K562 (cell line): ENCODE results near the gene CEP290. TPM values are rescaled to one million over a fixed set of nuclear protein-coding genes. Genes with fewer than 3 reads are reported as not detected.
A peak's percentile ranks its signal among the peaks of the same experiment; 100 is the strongest.

Experiments
- ATAC-seq: fragments of 200-7000 bp; cut with Tn5 transposase; 3 replicates; pipeline ENCODE4 v1.9.1; 2020; ENCODE audit warnings: moderate library complexity
- BruUV-seq: library from RNA; stranded (reverse); fragments of 400-500 nt; replicated peaks from 2 replicates; lab custom pipeline; 2021; lab: Mats Ljungman, UMichigan
- CTCF ChIA-PET: fragments of 300-600 bp; formaldehyde crosslinking; extraction: SDS; loops from one replicate; lab custom pipeline; 2021; ENCODE audit warnings: low intra/inter-chr PET ratio; lab: Yijun Ruan, JAX
- POLR2A ChIA-PET: fragments of 300-600, 350-650 bp; sonication (Branson Sonifier 250); formaldehyde crosslinking; extraction: SDS; loops from one replicate; lab custom pipeline; 2021; ENCODE audit warnings: antibody characterized with exemption, inconsistent platforms; lab: Yijun Ruan, JAX
- DNase-seq, 4 experiments: peaks; one replicate each; pipeline versions ENCODE4 v3.0.0 to v3.0.0-alpha.2; 2011 to 2018; ENCODE audit warnings: low spot score in 3 of 4, mixed read lengths in 3 of 4; ENCODE audit errors: extremely low read depth in 1 of 4
- FAIRE-seq: peaks from 2 replicates; lab custom pipeline; 2011; peaks lifted over from hg19 to GRCh38; lab: Jason Lieb, UNC
- H2AFZ ChIP-seq: 2 replicates; pipeline ENCODE4 v1.6.0; 2011; ENCODE audit warnings: low read depth, low read length, control low read depth, inconsistent platforms
- H3K27ac ChIP-seq: fragments of 200-600 bp; 3 replicates; pipeline ENCODE4 v1.8.0; 2011; ENCODE audit warnings: low read depth, mild to moderate bottlenecking, control low read depth, inconsistent platforms, low read length, moderate library complexity, mixed read lengths; ENCODE audit errors: extremely low read depth
- H3K27me3 ChIP-seq, 2 experiments: fragments of 300-600 bp in 1 of 2; 2 replicates in 1 of 2; 3 replicates in 1 of 2; pipeline versions ENCODE4 v1.6.0 to v1.8.0; 2011; ENCODE audit warnings: inconsistent platforms in 2 of 2, low read length in 2 of 2, mild to moderate bottlenecking in 1 of 2, mixed read lengths in 1 of 2, moderate library complexity in 1 of 2; ENCODE audit not compliant: control insufficient read depth in 2 of 2, insufficient read depth in 2 of 2
- H3K36me3 ChIP-seq: fragments of 300-600 bp; 3 replicates; pipeline ENCODE4 v1.8.0; 2011; ENCODE audit warnings: mild to moderate bottlenecking, low read length, inconsistent platforms; ENCODE audit not compliant: control insufficient read depth, insufficient read depth
- H3K4me1 ChIP-seq, 2 experiments: fragments of 200-600 bp in 1 of 2; replicated peaks in 1 of 2; 2 replicates in 1 of 2; 3 replicates in 1 of 2; pipeline versions ENCODE4 v1.5.1 to v1.8.0; 2011; ENCODE audit warnings: inconsistent platforms in 2 of 2, low read length in 2 of 2, mild to moderate bottlenecking in 1 of 2, mixed read lengths in 1 of 2, moderate library complexity in 1 of 2; ENCODE audit not compliant: control insufficient read depth in 2 of 2, insufficient read depth in 2 of 2
- H3K4me2 ChIP-seq: 2 replicates; pipeline ENCODE4 v1.6.1; 2011; ENCODE audit warnings: low read length, control low read depth, inconsistent platforms, mixed read lengths; ENCODE audit not compliant: insufficient read depth
- H3K4me3 ChIP-seq: fragments of 200-600 bp; sonication (generic), shearing (Covaris generic); 2 replicates; pipeline ENCODE4 v1.5.1; 2016; ENCODE audit warnings: control low read depth, inconsistent platforms
- H3K79me2 ChIP-seq: fragments of 200-600 bp; 3 replicates; pipeline ENCODE4 v1.8.0; 2011; ENCODE audit warnings: low read length, inconsistent platforms; ENCODE audit not compliant: control insufficient read depth, insufficient read depth
- H3K9ac ChIP-seq, 2 experiments: 2 replicates each; pipeline versions ENCODE4 v1.6.0 to v1.6.1; 2011; ENCODE audit warnings: low read depth in 2 of 2, low read length in 2 of 2, control low read depth in 1 of 2, inconsistent platforms in 1 of 2, mild to moderate bottlenecking in 1 of 2, mixed read lengths in 1 of 2; ENCODE audit not compliant: insufficient read depth in 1 of 2
- H3K9me1 ChIP-seq: one replicate; pipeline ENCODE4 v1.6.0; 2011; ENCODE audit warnings: inconsistent platforms, mild to moderate bottlenecking, low read length, moderate library complexity; ENCODE audit not compliant: control insufficient read depth, insufficient read depth
- H3K9me3 ChIP-seq: replicated peaks from 2 replicates; pipeline ENCODE4 v1.5.1; 2011; ENCODE audit warnings: low read depth, low read length, inconsistent platforms; ENCODE audit not compliant: control insufficient read depth, insufficient read depth
- H4K20me1 ChIP-seq: replicated peaks from 2 replicates; pipeline ENCODE4 v1.6.1; 2011; ENCODE audit warnings: low read length, inconsistent platforms, mixed read lengths; ENCODE audit not compliant: control insufficient read depth, insufficient read depth
- EP300 ChIP-seq: IDR thresholded peaks from 2 replicates; pipeline ENCODE4 v1.6.1; 2012; ENCODE audit warnings: low read length, improper control_type of control experiment
- FOXK1 ChIP-seq: sonication (generic); formaldehyde crosslinking; IDR thresholded peaks from 2 replicates; pipeline ENCODE4 v1.8.0; 2022; ENCODE audit warnings: missing genetic modification reagents, mild to moderate bottlenecking, borderline replicate concordance
- RAD21 ChIP-seq, 2 experiments: fragments of 250-450 bp in 1 of 2; fragments of 450-650 bp in 1 of 2; sonication (Bioruptor Pico) in 1 of 2; formaldehyde crosslinking in 1 of 2; IDR thresholded peaks in 1 of 2; conservative IDR thresholded peaks in 1 of 2; 2 replicates each; pipeline versions ENCODE4 v1.4.0 to v1.8.0; 2020 to 2022; ENCODE audit warnings: mild to moderate bottlenecking in 2 of 2, moderate library complexity in 1 of 2
- WGBS: fragments of 100-300 bp; shearing (Covaris generic); methylation state at CpG from one replicate; pipeline ENCODE4 v1.1.6; 2016; ENCODE audit warnings: low coverage, mixed read lengths; ENCODE audit not compliant: insufficient coverage; ENCODE audit errors: missing lambda C conversion rate; 5-methylcytosine and 5-hydroxymethylcytosine counted together
- in situ Hi-C: fragments of 300-500 bp; cut with MboI; formaldehyde crosslinking; loops from 4 replicates; pipeline ENCODE4 v1.15.0; 2018; ENCODE audit warnings: inconsistent platforms, mixed read lengths
- intact Hi-C: fragments of 100-400 bp; cut with micrococcal nuclease; formaldehyde crosslinking; loops from 2 replicates; pipeline ENCODE4 v1.14.2; 2022
- polyA plus RNA-seq, 8 experiments: library from polyadenylated mRNA; depleted of rRNA in 4 of 8; stranded (reverse) in 5 of 8; unstranded in 3 of 8; fragments of >200 nt; fragmentation: Nextera tagmentation in 2 of 8; fragmentation: Illumina TruSeq in 1 of 8; extraction: Ambion mirVana in 2 of 8; extraction: Trizol in 1 of 8; gene quantifications; 2 replicates each; pipeline versions ENCODE4 v1.2.1 to v1.2.3, GENCODE V29; 2011 to 2014; ENCODE audit warnings: inconsistent platforms in 1 of 8, missing spikeins in 1 of 8
- total RNA-seq, 7 experiments: library from RNA; depleted of rRNA in 6 of 7; stranded (reverse); fragments of >200 nt in 6 of 7; fragmentation: Illumina TruSeq in 2 of 7; extraction: Trizol in 2 of 7; gene quantifications; 2 replicates each; pipeline versions ENCODE4 v1.2.1 to v1.2.3, GENCODE V29; 2011 to 2021; ENCODE audit warnings: low replicate concordance in 1 of 7
- TF ChIP-seq, protein P1 (sequence below): sonication (generic); formaldehyde crosslinking; IDR thresholded peaks from 2 replicates; pipeline ENCODE4 v1.8.0; 2022; ENCODE audit warnings: mild to moderate bottlenecking, missing genetic modification reagents
- TF ChIP-seq, protein P2 (sequence below): fragments of 450-650 bp; formaldehyde crosslinking; IDR thresholded peaks from 2 replicates; pipeline ENCODE4 v1.4.0; 2020; ENCODE audit warnings: mild to moderate bottlenecking, moderate library complexity
- TF ChIP-seq, protein P3 (sequence below), 2 experiments: fragments of 450-650 bp; formaldehyde crosslinking in 1 of 2; IDR thresholded peaks; 2 replicates each; pipeline versions ENCODE4 v1.4.0 to v1.6.1; 2014 to 2020; ENCODE audit warnings: mild to moderate bottlenecking in 2 of 2, borderline replicate concordance in 1 of 2, low read depth in 1 of 2
- TF ChIP-seq, protein P4 (sequence below), 3 experiments: IDR thresholded peaks in 2 of 3; conservative IDR thresholded peaks in 1 of 3; 2 replicates each; pipeline ENCODE4 v1.5.1; 2011 to 2012; ENCODE audit warnings: low read length in 3 of 3, mild to moderate bottlenecking in 3 of 3, control low read depth in 2 of 3, improper control_type of control experiment in 1 of 3, inconsistent platforms in 1 of 3, low read depth in 1 of 3, mixed read lengths in 1 of 3, moderate library complexity in 1 of 3; ENCODE audit not compliant: insufficient read depth in 2 of 3

CEP290 gene
- total and polyA plus RNA-seq, 9 of the 15 experiments (the other 6 are each of a cell fraction or from before 2014, with no cell fraction given), result 7.2 to 19.4 (median 18.1) TPM

DNA sequence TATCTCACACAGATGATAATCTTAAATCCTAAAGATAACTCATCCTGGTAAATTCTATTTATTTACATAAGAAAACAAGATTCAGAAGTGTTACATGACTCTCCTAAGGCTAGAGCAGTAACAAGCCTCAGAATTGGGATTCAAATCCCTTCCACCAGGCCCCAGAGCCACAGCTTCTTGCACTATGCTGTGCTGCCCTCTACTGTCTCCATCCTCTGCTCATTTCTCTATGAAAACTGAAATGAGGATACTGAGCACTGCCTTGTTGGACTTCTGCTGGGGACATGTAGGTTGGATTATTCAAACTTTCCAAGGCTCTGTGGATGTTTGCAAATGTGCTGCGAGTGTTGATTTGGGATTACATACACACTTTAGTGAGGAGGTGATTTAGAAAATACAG is 89.2 kb downstream of the CEP290 start:
- Histone ChIP-seq H3K9me3 (peaks cover 1% of the 10 kb centered on the region; the same call in 1 of the 2 replicates), H3K36me3 (peaks cover 69% of the 10 kb centered on the region), H3K27me3 (no peaks in the 10 kb centered on the region), H2AFZ (no peak overlapping the region), H3K4me3 (no peak overlapping the region), H4K20me1 (no peaks in the 10 kb centered on the region), H3K4me2 (no peak overlapping the region), H3K4me1 (no peaks in the 10 kb centered on the region), H3K9ac (no peak overlapping the region), H3K79me2 (no peaks in the 10 kb centered on the region), H3K27ac (no peak overlapping the region), H3K9me1 (no peaks in the 10 kb centered on the region)
- FAIRE-seq (peak; percentile 79), DNase-seq (peak; percentile 15 to 56 (median 23)), ATAC-seq (peak; percentile 94)
- WGBS, result 36% methylated on average over 1 of the region's 1 CpG
- in situ Hi-C loops (no loop called here), intact Hi-C loops (no loop called here)
- ChIA-PET POLR2A (interaction anchor here (2.1 kb wide), 1 partner anchor 15 kb away, joined by 6 read pairs; no protein-coding TSS in a partner anchor), CTCF (no interaction called here)
- BruUV-seq, result no TSS peak
- TF ChIP-seq, protein P1, sequence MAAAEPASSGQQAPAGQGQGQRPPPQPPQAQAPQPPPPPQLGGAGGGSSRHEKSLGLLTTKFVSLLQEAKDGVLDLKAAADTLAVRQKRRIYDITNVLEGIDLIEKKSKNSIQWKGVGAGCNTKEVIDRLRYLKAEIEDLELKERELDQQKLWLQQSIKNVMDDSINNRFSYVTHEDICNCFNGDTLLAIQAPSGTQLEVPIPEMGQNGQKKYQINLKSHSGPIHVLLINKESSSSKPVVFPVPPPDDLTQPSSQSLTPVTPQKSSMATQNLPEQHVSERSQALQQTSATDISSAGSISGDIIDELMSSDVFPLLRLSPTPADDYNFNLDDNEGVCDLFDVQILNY (CRISPR knock-in tag), result no peak
- TF ChIP-seq, protein P2, sequence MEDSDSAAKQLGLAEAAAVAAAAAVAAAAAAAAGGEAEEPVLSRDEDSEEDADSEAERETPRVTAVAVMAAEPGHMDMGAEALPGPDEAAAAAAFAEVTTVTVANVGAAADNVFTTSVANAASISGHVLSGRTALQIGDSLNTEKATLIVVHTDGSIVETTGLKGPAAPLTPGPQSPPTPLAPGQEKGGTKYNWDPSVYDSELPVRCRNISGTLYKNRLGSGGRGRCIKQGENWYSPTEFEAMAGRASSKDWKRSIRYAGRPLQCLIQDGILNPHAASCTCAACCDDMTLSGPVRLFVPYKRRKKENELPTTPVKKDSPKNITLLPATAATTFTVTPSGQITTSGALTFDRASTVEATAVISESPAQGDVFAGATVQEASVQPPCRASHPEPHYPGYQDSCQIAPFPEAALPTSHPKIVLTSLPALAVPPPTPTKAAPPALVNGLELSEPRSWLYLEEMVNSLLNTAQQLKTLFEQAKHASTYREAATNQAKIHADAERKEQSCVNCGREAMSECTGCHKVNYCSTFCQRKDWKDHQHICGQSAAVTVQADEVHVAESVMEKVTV, result 0 out of 2 replicates have a peak, but pooled peaks have one; percentile 29
- no peak for TF ChIP-seq FOXK1
- TF ChIP-seq EP300, result no peak
- TF ChIP-seq, protein P3, sequence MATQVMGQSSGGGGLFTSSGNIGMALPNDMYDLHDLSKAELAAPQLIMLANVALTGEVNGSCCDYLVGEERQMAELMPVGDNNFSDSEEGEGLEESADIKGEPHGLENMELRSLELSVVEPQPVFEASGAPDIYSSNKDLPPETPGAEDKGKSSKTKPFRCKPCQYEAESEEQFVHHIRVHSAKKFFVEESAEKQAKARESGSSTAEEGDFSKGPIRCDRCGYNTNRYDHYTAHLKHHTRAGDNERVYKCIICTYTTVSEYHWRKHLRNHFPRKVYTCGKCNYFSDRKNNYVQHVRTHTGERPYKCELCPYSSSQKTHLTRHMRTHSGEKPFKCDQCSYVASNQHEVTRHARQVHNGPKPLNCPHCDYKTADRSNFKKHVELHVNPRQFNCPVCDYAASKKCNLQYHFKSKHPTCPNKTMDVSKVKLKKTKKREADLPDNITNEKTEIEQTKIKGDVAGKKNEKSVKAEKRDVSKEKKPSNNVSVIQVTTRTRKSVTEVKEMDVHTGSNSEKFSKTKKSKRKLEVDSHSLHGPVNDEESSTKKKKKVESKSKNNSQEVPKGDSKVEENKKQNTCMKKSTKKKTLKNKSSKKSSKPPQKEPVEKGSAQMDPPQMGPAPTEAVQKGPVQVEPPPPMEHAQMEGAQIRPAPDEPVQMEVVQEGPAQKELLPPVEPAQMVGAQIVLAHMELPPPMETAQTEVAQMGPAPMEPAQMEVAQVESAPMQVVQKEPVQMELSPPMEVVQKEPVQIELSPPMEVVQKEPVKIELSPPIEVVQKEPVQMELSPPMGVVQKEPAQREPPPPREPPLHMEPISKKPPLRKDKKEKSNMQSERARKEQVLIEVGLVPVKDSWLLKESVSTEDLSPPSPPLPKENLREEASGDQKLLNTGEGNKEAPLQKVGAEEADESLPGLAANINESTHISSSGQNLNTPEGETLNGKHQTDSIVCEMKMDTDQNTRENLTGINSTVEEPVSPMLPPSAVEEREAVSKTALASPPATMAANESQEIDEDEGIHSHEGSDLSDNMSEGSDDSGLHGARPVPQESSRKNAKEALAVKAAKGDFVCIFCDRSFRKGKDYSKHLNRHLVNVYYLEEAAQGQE (IDR thresholded peaks at IDR 0.05; ENCODE audit: borderline replicate concordance), result 0 out of 2 replicates have a peak, but pooled peaks have one; percentile 13
- TF ChIP-seq, protein P3 (CRISPR knock-in tag; IDR thresholded peaks at IDR 0.05; ENCODE audit: low read depth), result no peak
- TF ChIP-seq, protein P4, sequence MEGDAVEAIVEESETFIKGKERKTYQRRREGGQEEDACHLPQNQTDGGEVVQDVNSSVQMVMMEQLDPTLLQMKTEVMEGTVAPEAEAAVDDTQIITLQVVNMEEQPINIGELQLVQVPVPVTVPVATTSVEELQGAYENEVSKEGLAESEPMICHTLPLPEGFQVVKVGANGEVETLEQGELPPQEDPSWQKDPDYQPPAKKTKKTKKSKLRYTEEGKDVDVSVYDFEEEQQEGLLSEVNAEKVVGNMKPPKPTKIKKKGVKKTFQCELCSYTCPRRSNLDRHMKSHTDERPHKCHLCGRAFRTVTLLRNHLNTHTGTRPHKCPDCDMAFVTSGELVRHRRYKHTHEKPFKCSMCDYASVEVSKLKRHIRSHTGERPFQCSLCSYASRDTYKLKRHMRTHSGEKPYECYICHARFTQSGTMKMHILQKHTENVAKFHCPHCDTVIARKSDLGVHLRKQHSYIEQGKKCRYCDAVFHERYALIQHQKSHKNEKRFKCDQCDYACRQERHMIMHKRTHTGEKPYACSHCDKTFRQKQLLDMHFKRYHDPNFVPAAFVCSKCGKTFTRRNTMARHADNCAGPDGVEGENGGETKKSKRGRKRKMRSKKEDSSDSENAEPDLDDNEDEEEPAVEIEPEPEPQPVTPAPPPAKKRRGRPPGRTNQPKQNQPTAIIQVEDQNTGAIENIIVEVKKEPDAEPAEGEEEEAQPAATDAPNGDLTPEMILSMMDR (IDR thresholded peaks at IDR 0.05 in 2 of 3, conservative IDR thresholded peaks at IDR 0.05 in 1 of 3; ENCODE audit: insufficient read depth in 2 of 3, low read depth in 1 of 3, low read length in 3 of 3), result peak; percentile 47 to 62 (median 55); a peak in 5 of 6 replicates
- TF ChIP-seq RAD21 (CRISPR knock-in tag; conservative IDR thresholded peaks at IDR 0.05 in 1 of 2, IDR thresholded peaks at IDR 0.05 in 1 of 2), result peak; percentile 51 to 63
